ENCODE data around the gene UCN2. TPM values are rescaled to one million over a fixed set of nuclear protein-coding genes. Genes with fewer than 3 reads are reported as not detected.

Gene UCN2
- total and polyA plus RNA-seq, 8 donors, result 0.11 to 0.37 (median 0.20) TPM; not detected in 2

DNA sequence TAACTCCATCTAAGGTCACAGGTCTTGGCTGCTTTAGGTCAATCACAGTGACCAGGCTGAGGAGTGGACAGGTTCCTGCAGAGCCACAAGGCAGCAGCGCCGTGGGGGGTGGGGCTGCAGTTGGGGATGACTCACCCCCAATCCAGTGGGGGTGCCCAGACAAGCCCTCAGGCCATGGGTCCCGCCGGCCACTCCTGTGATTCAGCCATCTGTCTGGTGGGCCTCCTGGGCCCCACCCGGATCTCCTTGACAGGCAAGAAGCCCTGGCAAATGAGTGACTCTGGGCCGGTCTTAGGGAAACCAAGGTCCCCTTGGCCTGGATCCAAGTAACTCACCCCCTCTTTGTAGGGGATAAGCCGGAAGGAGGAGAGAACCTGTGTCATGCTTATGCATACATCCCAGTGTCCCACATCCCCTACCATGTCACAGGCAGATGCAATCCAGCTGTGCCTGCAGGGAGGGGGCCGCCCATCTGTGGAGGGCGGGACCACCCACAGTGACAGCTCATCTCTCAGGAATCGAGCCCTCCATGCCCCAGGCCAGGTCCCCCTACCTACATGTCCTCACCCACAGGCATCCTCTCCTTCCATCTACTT lies 32.0 kb upstream of the UCN2 start:
- Histone ChIP-seq H3K4me3 (no peak overlapping the region), H3K4me1 (peaks cover 4 to 22% of the 10 kb centered on the region in 2 donors), H3K9me3 (no peaks in the 10 kb centered on the region), H3K27ac (no peak overlapping the region), H3K36me3 (peaks cover 0 to 40% of the 10 kb centered on the region in 2 donors), H3K27me3 (peaks cover 7 to 45% of the 10 kb centered on the region in 2 donors)
- TF ChIP-seq, protein P1, sequence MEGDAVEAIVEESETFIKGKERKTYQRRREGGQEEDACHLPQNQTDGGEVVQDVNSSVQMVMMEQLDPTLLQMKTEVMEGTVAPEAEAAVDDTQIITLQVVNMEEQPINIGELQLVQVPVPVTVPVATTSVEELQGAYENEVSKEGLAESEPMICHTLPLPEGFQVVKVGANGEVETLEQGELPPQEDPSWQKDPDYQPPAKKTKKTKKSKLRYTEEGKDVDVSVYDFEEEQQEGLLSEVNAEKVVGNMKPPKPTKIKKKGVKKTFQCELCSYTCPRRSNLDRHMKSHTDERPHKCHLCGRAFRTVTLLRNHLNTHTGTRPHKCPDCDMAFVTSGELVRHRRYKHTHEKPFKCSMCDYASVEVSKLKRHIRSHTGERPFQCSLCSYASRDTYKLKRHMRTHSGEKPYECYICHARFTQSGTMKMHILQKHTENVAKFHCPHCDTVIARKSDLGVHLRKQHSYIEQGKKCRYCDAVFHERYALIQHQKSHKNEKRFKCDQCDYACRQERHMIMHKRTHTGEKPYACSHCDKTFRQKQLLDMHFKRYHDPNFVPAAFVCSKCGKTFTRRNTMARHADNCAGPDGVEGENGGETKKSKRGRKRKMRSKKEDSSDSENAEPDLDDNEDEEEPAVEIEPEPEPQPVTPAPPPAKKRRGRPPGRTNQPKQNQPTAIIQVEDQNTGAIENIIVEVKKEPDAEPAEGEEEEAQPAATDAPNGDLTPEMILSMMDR (IDR thresholded peaks at IDR 0.05), result no peak
- DNase-seq, result peak in 3 of 4 donors; percentile 16 to 89 (median 51)
- peak; percentile 38 for ATAC-seq
- intact Hi-C loops (cut with DNase I), result no loop called here

DNA sequence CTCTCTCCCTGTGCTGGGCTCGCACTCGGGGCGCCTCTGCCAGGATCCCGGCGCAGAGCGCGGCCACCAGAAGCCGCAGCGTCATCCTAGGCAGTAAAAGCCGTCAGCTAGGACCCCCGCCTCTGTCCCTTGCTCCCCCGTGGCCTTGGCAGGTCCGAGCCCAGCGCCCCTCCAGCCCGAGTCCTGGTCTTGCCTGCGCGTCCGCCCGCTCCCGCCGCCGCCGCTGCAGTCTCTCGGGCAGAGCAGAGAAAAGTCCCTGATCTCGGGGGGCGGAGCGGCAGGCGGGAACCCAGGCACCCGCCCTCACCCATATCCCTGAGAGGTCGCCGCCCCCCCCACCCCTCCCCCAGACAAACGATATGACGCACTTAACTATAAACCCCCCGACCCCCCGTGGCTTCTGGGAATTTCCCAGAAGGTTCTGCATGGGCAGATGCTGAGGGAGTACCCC lies 31.5 kb upstream of the UCN2 start, which contains the start of gene COL7A1:
TSS of gene COL7A1 (minus strand) at position 255 of the 451 bp plus-strand sequence. CDS start at position 85, 170 bp downstream.
- ATAC-seq (peak; percentile 10), DNase-seq (peak in 2 of 4 donors; percentile 19 to 74)
- Histone ChIP-seq H3K27me3 (peaks cover 7 to 49% of the 10 kb centered on the region in 2 donors), H3K9me3 (no peaks in the 10 kb centered on the region), H3K27ac (no peak within 1 kb of the TSS), H3K4me1 (peaks cover 4 to 22% of the 10 kb centered on the region in 2 donors), H3K36me3 (peaks cover 0 to 34% of the 10 kb centered on the region in 2 donors), H3K4me3 (peak within 1 kb of the TSS in 1 of 2 donors; percentile 15)
- TF ChIP-seq, protein P1 (IDR thresholded peaks at IDR 0.05), result no peak
- intact Hi-C loops (cut with DNase I), result no loop called here

DNA sequence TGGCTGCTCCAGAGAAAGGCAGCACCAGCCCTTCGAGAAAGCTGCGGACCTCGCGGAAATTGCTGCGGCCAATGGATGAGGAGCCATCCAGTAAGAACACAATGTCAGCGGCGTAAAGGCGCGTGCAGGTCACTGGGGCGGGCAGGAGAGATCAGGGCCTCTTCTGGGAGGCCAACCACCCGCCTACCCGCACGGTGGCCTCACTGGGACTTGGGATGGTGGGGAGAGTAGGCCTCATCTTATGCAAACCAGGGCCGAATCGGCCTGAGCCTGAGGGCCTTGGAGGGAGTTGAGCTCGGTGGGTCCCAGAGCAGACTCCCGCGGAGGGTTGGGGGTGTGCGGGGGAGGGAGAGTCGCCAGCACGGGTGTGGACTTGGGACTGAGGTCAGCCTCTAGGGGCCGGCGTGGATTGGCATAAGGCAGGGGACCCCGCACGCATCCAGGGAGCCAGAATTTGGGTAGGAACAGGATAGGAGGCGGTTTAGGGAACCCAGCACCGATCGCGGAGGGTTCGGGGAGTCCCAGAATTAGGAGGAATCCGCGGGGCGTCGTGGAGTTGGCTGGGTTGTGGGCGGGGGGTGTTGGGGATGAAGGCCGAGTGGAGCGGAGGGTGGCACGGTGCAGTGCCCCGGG lies 31.0 kb upstream of the UCN2 start:
- Histone ChIP-seq H3K27ac (no peak overlapping the region), H3K4me3 (peak overlapping the region in 1 of 2 donors; percentile 15), H3K4me1 (peaks cover 4 to 22% of the 10 kb centered on the region in 2 donors), H3K36me3 (peaks cover 0 to 29% of the 10 kb centered on the region in 2 donors), H3K9me3 (no peaks in the 10 kb centered on the region), H3K27me3 (peaks cover 7 to 55% of the 10 kb centered on the region in 2 donors)
- TF ChIP-seq, protein P1 (IDR thresholded peaks at IDR 0.05), result no peak
- intact Hi-C loops (cut with DNase I), result no loop called here
- DNase-seq (peak in 2 of 4 donors; percentile 10 to 75), ATAC-seq (no peak)

DNA sequence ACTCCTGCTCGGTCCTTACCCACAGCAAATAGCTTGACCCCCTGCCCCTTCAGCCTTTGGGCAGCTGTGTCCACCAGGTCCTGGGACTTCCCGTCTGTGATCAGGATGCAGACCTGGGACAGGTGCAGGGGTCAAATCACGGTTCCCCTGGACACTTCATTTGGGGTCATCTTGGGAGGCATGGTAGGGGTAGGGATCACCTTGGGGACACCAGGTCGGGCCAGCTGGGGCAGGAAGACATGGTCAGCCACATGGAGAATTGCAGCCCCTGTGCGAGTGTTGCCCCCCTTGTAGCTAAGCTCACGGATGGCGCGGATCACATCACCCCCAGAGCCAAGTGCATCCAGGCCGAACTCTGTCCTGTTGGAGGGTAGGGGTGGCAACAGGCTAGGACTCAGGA lies 29.8 kb upstream of the UCN2 start:
- no peak overlapping the region for H3K27ac ChIP-seq
- H3K4me3 ChIP-seq, result no peak overlapping the region
- peaks cover 0 to 17% of the 10 kb centered on the region in 2 donors for H3K36me3 ChIP-seq
- intact Hi-C loops (cut with DNase I), result no loop called here
- DNase-seq, result peak in 1 of 4 donors; percentile 65
- peaks cover 7 to 67% of the 10 kb centered on the region in 2 donors for H3K27me3 ChIP-seq
- H3K9me3 ChIP-seq, result no peaks in the 10 kb centered on the region
- peaks cover 4 to 18% of the 10 kb centered on the region in 2 donors for H3K4me1 ChIP-seq
- TF ChIP-seq, protein P1 (IDR thresholded peaks at IDR 0.05), result no peak
- no peak for ATAC-seq

DNA sequence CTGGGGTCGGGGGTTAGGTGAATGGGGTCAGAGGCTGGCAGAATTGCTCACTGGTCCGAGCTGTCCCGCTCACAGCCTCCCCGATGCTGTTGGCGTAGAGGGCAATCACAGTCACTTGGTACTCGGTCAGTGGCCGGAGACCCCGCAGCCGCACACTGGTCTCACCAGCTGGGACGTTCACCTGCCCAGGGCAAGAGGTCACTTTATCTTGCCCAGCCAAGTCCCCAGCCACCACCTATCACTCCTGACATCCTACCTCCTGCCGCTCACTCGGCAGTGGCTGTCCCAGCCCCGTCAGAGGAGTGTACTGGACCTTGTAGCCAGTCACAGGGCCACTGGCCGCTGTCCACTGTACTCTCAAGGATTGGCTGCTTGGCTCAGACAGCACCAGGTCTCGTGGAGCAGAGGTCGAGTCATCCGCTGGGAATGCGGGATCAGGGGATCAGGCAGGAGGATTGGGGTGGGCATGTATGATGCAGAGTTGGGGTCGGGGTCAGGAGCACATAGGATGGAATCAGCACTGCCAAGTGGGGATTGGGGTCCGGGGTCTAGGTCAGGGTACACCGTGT lies 29.0 kb upstream of the UCN2 start:
- ATAC-seq (no peak), DNase-seq (peak in 1 of 4 donors; percentile 68)
- no peaks in the 10 kb centered on the region for H3K9me3 ChIP-seq
- intact Hi-C loops (cut with DNase I), result no loop called here
- peaks cover 4 to 18% of the 10 kb centered on the region in 2 donors for H3K4me1 ChIP-seq
- TF ChIP-seq, protein P1 (IDR thresholded peaks at IDR 0.05), result no peak
- peaks cover 0 to 9% of the 10 kb centered on the region in 2 donors for H3K36me3 ChIP-seq
- H3K4me3 ChIP-seq, result no peak overlapping the region
- no peak overlapping the region for H3K27ac ChIP-seq
- H3K27me3 ChIP-seq, result peaks cover 7 to 74% of the 10 kb centered on the region in 2 donors
